ENCODE measurements around the gene ZSCAN12.
"Not testable (repeated sequence)": the region's sequence is repeated elsewhere in the genome, so short reads cannot be mapped to it uniquely, and the experiment has no call there.

ZSCAN12 gene

DNA sequence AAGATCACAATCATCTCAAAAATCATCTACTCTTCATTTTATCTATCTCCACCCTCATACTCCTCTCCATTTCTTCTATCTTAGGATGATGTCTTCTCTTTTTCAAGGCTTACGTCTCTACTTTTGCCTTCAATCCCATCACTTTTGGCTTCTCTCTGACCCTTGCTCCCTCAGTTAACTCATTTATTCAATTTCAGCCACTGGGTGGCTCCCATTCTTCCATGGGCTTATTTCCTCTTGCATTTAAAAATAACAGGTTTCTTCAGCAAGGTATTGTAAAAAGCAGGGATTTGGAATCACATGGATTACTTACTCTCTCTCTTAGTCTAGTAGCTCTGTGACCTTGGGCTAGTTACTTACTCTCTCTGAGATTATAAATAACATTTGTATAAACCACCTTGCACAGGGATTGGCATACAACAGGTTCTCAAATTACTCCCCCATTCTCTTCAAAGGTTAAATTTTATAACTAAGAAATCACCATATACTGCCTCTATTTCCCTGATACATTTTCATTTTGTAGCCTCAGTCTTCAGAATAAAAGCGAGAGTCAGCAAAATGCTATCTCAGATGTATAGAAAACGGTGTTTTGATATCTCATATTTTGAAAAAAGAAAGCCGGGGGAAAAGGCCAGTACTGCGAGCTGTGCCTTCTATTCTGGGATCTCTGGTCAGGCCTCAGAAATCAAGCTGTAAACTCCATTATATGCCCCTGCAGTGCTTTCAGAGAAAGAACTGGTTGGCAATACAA is 5.5 kb downstream of the ZSCAN12 start:
- DNase-seq (ENCODE audit: low spot score), result no peak

DNA sequence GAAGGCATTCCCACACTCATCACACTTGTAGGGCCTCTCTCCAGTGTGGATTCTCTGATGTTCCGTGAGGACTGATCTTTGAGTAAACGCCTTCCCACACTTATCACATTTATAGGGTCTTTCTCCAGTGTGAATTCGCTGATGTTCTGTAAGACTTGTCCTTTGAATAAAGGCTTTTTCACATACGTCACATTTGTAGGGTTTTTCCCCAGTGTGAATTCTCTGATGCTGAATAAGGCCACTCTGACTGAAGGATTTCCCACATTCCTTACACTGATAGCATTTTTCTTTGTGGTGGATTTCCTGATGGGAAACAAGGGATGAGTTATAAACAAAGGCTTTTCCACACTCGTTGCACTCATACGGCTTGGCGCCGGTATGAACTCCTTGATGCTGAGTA is 8.9 kb downstream of the ZSCAN12 start:
- DNase-seq (ENCODE audit: low spot score), result no peak

DNA sequence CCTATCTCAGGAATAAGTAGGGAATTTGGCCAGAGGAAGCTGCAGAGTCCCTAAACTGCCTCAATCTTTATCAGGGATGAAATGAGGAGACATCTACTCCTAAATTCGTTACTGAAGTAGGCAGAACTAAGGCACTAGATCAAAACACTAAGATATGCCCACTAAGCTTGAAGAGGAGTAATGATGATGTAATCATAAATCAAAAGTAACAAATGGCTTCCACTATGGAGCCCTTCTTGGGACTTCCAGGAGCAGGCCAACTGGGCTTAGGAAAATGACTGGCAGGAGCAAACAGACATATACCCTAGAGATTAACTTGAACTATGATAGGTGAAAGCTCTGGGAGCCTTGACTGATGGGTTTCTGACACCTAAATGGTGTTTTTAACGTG is 15.4 kb downstream of the ZSCAN12 start:
- no peak for DNase-seq (ENCODE audit: low spot score)

DNA sequence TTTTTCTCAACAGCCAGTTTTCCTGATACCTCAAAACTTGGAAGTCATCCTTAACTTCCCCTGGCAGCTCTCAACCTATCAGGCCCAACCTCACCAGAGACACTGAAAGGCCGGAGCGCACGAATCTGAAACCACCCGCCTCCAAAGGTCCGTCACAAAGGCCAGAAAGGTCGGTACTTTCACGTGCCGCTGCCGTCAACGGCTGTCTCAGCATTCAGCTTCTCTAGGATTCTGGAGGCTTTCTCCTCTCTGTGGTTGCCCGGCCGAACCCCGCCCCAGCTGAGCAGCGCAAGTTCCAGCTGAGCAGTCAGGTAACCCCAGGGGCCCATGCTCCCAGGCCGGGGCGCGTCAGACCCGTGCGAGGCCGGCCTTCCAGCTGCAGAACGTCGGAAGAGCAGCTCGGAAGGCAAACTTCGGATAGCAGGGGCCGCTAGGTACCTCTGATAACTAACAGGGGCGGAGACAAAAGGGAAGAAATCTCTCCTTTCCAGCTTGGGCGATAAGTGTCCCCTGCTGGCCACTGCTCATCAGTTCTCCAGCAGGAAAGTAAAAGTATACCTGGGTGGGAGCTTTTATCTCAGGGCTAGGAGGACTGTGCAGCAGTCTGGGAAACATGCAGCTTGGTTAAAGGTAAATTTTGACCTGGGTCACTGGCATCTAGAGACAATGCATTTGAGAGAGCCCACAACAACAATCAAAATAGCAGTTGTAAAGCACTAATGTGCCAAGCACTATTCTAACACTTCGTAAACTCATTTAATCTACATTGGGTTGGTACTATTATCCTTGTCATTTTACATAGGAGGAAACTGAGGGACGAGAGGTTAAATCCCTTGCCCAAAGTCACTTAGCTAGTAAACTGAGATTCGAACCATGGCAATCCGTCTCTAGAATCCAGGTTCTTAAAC is 16.1 kb downstream of the ZSCAN12 start:
- DNase-seq (ENCODE audit: low spot score), result peak; percentile 21

DNA sequence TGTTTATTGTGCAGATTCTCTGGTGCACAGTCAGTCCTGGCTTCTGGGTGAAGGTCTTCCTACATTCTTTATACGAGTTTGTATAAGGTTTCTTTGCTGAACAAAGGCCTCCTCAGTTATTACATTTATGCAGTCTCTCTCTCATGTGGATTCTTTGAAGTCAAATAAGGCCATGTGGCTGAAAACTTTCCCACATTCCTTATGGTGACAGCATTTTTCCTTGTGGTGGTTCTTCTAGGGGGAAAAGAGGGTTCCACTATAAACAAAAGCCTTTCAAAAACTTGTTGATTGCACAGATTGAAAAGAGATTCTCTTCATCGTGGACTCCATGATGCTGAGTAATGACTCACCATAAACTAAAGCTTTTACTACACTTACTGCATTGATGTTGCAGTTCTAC is 19.2 kb downstream of the ZSCAN12 start:
- no peak for DNase-seq (ENCODE audit: low spot score)

DNA sequence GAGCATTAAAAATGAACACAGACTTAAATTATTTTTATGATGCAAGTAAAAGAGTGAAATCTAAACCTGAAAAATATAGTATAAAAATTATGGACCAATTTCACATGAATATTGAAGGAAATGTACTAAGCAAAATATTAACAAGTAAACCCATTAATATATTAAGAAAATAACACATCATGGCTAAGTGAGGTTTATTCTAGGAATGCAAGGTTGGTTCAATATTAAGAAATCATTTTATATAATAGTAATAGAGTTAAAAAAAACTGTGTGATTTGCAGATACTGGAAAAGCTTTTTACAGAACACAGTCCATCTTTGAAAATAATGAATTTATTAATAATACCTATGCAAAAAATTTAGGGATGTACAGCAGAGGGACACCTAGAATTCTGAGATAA is 20.9 kb downstream of the ZSCAN12 start:
- no peak for DNase-seq (ENCODE audit: low spot score)

DNA sequence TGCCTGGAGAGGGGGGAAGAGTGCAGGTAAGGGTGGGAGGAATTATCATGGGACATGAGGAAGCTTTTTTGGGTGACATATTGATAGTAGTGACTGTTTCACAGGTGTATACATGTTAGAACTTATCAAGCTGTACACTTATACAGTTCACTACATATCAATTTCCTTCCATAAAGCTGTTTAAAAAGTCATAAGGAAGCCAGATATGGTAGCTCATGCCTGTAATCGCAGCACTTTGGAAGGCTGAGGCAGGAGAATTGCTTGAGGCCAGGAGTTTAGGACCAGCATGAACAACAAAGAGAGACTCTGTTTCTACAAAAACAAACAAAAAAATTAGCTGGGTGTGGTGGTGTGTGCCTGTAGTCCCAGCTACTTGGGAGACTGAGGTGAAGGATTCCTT is 21.7 kb downstream of the ZSCAN12 start:
- DNase-seq (ENCODE audit: low spot score), result no peak

DNA sequence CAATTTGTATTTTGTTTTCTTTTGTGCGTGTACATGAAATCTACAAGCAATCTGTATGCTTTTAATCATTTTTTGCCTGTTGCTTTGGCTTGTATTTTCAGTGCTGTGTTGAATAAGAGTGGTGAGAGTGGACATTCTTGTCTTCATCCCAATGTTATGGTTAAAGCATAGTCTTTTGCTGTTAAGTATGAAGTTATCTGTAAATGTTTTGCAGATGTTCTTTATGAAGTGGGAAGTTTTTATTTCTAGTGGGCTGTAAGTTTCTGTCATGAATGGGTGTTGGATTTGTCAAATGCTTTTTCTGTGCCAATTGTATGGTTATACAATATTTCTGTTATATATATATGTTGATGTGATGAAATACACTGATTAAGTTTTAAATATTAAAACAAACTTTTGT is 25.6 kb downstream of the ZSCAN12 start:
- DNase-seq (ENCODE audit: low spot score), result no peak

DNA sequence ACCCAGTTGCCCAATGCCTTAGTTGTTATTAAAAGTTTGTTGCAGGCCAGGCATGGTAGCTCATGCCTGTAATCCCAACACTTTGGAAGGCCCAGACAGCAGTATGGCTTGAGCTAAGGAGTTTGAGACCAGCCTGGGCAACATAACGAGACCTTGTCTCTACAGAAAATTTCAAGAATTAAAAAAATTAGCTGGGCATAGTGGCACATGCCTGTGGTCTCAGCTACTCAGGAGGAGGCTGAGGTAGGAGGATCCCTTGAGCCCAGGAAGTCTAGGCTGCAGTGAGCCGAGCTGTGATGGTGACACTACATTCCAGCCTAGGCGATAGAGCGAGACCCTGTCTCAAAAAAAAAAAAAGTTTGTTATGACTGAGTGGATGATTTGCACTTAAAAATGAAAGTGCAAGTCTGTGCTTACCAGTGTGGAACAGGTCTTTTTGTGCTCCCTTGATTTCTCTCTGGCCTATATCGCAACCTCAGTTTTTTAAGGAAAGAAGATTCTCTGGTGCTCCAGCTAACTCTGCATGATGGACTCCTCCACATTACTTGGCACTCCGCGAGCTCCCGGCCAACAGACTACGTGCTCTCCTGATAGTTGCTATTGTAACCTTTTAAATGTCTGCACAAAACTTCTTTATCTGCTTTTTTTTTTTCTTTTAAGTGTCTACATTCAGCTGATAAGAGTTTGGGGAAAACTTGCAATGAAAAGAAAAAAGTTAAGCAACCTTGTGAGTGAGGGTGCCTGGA is 27.7 kb downstream of the ZSCAN12 start:
- DNase-seq (ENCODE audit: low spot score), result no peak

DNA sequence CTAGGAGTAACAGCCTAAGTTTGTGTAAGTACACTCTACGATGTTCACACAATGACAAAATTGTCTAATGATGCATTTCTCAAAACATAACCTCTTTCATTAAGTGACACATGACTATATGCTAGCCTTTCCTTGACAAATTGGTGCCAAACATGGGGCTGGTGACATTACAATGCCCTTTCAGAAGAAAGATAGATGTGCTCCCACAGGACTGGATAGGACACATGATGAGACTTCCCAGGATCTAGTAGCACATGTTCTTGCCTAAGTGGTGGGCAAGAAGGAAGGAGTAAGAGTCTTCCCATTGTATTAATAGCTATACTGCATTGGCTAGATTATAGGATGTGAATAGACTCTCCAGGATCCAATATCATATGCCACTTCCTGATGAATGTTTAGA is 28.3 kb downstream of the ZSCAN12 start:
- DNase-seq (ENCODE audit: low spot score), result no peak

DNA sequence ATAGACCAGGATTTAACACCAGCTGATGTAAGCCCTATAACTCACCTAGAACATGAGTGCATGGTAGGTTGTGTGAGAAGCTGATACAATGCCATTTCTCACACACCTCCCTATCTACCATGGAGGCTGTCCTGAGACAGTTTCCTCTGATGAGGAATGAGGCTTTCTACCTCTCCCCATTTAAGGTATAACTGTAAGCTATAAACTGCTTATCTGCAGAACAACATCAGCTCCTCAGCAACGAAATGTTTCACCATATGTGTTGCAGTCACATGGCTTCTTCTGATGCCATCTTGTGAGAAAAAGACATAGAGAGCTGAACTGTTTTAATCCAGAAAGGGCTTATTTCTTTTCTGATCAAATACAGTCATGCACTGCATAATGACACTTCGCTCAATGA is 29.1 kb downstream of the ZSCAN12 start:
- DNase-seq (ENCODE audit: low spot score), result no peak

DNA sequence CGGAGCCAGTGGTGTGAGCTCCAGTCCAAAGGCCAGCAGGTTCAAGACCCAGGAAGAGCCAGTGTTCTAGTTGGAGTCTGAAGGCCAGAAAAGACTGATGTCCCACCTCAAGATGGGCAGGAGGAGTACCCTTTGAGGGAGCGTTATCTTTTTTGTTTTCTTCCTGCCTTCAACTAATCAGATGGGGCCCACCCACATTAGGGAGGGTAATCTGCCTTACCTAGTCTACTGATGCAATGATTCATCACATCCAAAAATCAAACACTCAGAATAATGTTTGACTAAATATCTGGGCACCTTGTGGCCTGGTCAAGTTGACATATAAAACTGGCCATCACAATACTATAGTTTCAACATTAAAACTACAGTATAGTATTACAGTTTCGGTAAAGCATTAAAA is 30.1 kb downstream of the ZSCAN12 start:
- no peak for DNase-seq (ENCODE audit: low spot score)

DNA sequence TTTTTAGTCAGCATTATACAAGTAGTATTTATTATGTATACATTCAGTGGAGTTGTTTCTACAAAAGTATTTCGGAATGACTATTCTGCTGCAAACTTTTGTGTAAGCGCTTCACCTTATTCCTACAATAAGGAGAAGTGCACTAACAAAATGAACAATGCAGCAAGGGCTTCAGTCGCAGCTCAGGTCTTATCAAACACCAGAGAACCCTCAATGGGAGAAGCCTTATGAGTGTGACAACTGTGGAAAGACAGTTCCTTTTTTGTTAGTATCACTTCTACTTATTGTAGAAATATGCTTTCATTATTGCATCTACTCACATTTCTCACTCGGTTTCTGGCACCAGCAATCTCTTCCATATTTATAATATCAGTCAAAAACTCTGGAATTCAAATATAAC is 31.0 kb downstream of the ZSCAN12 start:
- no peak for DNase-seq (ENCODE audit: low spot score)

DNA sequence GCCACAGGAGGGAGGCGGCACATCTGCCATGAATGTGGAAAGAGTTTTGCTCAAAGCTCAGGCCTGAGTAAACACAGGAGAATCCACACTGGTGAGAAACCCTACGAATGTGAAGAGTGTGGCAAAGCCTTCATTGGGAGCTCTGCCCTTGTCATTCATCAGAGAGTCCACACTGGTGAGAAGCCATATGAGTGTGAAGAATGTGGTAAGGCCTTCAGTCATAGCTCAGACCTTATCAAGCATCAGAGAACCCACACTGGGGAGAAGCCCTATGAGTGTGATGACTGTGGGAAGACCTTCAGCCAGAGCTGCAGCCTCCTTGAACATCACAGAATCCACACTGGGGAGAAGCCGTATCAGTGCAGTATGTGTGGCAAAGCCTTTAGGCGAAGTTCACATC is 34.0 kb downstream of the ZSCAN12 start:
- DNase-seq (ENCODE audit: low spot score), result not testable (repeated sequence)

DNA sequence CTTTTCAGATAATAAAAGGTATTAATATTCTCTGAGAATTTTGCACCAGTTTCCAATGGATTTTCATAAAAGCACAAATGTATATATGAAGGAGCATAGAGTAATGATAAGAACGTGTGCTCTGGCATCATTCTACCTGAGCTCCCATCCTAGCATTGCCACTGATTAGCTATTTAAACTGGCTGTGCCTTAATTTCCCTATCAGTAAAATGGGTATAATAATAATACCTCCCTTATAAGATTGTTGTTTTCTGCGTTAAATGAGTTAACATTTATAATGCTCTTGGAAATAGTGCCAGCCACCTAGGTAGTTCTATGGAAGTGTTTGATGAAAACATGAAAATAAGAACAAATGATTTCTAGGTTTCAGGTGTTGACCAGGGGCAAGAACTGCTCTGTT is 38.6 kb downstream of the ZSCAN12 start:
- no peak for DNase-seq (ENCODE audit: low spot score)

DNA sequence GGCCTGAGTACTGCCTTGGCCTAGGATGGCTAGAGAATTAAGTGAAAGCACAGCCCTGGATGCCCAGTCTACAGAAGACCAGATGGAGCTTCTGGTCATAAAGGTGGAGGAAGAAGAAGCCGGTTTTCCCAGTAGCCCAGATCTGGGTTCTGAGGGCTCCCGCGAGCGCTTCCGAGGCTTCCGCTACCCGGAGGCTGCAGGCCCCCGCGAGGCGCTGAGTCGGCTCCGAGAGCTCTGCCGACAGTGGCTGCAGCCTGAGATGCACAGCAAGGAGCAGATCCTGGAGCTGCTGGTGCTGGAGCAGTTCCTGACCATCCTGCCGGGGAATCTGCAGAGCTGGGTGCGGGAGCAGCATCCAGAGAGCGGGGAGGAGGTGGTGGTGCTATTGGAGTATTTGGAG is 40.0 kb downstream of the ZSCAN12 start:
- not testable (repeated sequence) for DNase-seq (ENCODE audit: low spot score)

DNA sequence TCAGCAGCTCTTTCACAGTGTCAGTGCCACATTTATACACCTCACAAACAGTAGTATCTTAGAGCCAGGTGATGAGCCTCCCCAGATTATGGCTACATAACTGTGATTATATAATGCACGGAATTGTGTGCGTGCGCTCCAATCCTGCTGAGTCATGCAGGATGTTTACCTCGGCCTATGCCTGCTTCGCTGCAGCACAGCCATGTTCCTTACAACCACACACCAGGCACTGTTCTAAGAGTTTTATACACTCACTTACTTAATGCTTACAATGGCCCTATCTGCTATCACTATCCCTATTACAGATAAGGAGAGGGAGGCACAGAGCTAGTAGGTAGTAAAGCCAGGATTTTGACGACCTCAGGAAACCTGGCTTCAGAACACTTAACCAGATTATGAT is 42.5 kb downstream of the ZSCAN12 start:
- no peak for DNase-seq (ENCODE audit: low spot score)

DNA sequence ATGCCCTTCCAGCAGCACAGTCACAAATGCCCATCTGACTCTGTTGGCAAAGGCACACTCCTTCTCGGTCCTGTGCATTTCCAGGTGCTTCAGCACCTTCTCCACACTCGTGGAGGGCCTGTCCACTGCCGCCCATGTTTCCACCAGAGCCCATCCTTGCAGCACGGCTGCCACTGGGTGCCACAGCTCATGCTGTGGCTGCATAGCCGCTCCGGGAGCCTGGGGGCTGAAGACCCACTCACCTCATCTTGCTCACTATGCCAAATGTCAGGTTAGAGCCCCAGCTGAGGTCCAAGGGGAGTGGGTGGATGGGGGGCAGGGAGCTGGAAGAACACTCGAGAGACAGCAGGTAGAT is 42.9 kb downstream of the ZSCAN12 start:
- no peak for DNase-seq (ENCODE audit: low spot score)

DNA sequence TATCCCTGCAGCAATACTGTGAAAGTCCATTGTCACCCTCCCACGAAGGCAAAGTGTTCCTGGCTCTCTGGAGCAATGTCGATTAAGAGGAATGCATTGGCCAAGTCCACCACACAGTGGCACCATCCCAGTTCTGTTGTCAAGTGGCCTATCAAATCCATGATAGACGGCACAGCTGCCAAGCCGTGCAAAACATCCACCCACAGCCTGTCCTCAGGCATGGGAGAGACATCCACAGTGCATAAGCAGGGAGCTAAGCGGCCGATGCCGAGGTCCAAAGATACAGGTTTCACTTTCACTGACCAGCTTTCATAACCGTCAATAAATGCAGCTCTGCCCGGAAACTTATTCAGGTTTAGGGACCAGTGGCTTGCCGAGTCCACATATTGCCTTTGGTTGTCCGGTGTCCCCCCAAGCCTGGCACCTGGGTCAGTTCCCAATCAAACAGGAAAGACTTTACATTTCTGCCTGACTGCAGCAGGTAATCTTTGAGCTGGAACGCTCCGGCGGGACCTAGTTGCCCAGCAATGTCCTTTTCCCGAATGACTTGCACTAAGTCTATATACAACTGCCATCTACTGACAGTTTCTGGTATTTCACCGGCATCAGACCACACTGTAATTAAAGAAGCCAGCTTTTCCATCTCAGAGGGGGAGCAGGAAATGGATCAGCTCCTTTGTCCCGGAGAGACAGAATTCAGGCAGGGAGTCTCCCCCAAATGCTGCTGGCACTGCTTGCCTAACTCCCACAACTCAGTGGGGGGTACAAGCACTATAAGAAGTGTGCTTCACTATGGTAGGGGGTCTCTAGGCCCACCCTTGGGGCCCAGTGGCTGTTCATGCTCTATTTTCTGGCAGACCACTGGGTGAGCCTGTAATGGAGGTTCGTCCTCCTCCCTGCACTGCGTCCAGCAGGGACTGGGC is 43.5 kb downstream of the ZSCAN12 start:
- DNase-seq (ENCODE audit: low spot score), result peak; percentile 74

DNA sequence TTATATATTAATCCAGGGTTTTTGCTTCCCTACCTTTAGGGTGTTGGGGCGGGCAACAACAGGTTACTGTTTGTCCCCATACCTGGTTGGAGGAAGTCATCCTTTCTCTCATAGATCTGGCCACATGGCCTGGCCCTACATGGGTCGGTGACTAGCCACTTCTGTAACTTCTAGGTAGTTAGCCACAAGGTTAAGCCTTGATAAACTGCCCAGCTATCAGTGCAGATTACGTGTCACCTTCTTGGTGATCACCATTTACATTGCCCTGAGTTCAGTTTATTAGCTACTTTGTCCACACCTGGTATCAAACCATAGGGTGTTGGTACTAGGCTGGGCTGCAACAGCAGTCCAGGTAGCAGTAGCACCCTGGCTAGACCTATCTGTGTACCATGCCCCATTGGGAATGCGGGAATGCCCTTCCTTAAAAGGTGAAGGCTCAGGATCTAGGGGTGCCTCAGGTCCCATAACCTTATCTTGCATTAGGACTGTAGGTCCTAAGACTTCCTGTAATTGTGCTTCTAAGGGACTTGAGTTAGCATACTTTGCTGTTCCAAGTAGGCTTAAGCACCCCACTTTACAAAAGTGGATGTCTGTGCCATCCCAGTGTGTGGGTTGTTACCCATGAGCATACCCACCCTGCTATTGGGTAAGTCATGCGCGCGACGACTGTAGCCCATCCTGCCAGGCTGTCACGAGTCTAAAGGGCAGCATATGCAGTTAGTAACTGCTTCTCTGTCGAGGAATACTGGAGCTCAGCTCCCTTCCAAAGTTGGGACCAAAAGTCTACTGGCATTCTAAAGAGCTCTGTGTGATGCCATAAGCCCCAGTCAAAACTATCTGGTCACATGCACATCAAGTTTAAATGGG is 44.6 kb downstream of the ZSCAN12 start:
- no peak for DNase-seq (ENCODE audit: low spot score)
